H1 (cell line): Measurements from ENCODE around the gene PRSS53. TPM values are rescaled to one million over a fixed set of nuclear protein-coding genes. Genes with fewer than 3 reads are reported as not detected.

ENCODE experiments used
- CTCF ChIA-PET: fragments of 300-600 bp; sonication (Branson Sonifier 250); formaldehyde crosslinking; loops from one replicate; lab custom pipeline; 2021; ENCODE audit not compliant: partially characterized antibody; lab: Charles Lee
- POLR2A ChIA-PET: fragments of 300-600 bp; sonication (Branson Sonifier 250); formaldehyde crosslinking; loops from one replicate; lab custom pipeline; 2021; ENCODE audit warnings: inconsistent platforms; ENCODE audit not compliant: partially characterized antibody; lab: Charles Lee
- DNase-seq, 2 experiments: peaks; one replicate each; pipeline versions ENCODE4 v3.0.0 to v3.0.0-alpha.2; 2010 to 2022; ENCODE audit warnings: low spot score in 2 of 2, low read depth in 1 of 2, mixed read lengths in 1 of 2
- FAIRE-seq: peaks from 2 replicates; lab custom pipeline; 2011; peaks lifted over from hg19 to GRCh38; lab: Jason Lieb, UNC
- H2AFZ ChIP-seq: 2 replicates; pipeline ENCODE4 v1.8.1; 2012; ENCODE audit warnings: low read length, inconsistent platforms
- H2AK5ac ChIP-seq: 2 replicates; pipeline ENCODE4 v1.6.1; 2013; ENCODE audit warnings: low read depth, low read length
- H2BK120ac ChIP-seq: replicated peaks from 2 replicates; pipeline ENCODE3; 2013; ENCODE audit warnings: low read depth, low read length, inconsistent platforms
- H2BK12ac ChIP-seq: 2 replicates; pipeline ENCODE4 v1.6.1; 2013; ENCODE audit warnings: low read depth, low read length
- H2BK15ac ChIP-seq: 2 replicates; pipeline ENCODE4 v1.6.1; 2013; ENCODE audit warnings: low read length
- H2BK20ac ChIP-seq: 2 replicates; pipeline ENCODE4 v1.6.1; 2013; ENCODE audit warnings: low read length
- H2BK5ac ChIP-seq: 2 replicates; pipeline ENCODE4 v1.6.1; 2013; ENCODE audit warnings: low read depth, low read length
- H3K14ac ChIP-seq: 2 replicates; pipeline ENCODE4 v1.6.1; 2013; ENCODE audit warnings: inconsistent platforms; ENCODE audit not compliant: insufficient read length
- H3K18ac ChIP-seq: 2 replicates; pipeline ENCODE4 v1.6.1; 2013; ENCODE audit warnings: low read length; ENCODE audit errors: extremely low read depth
- H3K23ac ChIP-seq: 2 replicates; pipeline ENCODE4 v1.6.1; 2013; ENCODE audit warnings: inconsistent platforms; ENCODE audit not compliant: insufficient read length
- H3K23me2 ChIP-seq: 2 replicates; pipeline ENCODE4 v1.6.1; 2013; ENCODE audit warnings: low read depth, low read length
- H3K27ac ChIP-seq: 2 replicates; pipeline ENCODE4 v1.6.1; 2011; ENCODE audit warnings: low read depth, low read length, inconsistent platforms
- H3K27me3 ChIP-seq, 4 experiments: replicated peaks in 1 of 4; 1 replicate in 1 of 4; 2 replicates in 3 of 4; pipeline versions ENCODE4 v1.6.1 to v1.8.1; 2011 to 2013; ENCODE audit warnings: low read length in 3 of 4, mild to moderate bottlenecking in 3 of 4, inconsistent platforms in 2 of 4, mixed read lengths in 2 of 4, moderate library complexity in 1 of 4; ENCODE audit not compliant: control insufficient read depth in 3 of 4, insufficient read depth in 3 of 4; ENCODE audit errors: extremely low read depth in 1 of 4
- H3K36me3 ChIP-seq, 4 experiments: 2 replicates each; pipeline versions ENCODE4 v1.6.1 to v1.8.1; 2011 to 2013; ENCODE audit warnings: mild to moderate bottlenecking in 4 of 4, low read length in 3 of 4, moderate library complexity in 2 of 4, control low read depth in 1 of 4, inconsistent platforms in 1 of 4; ENCODE audit not compliant: insufficient read depth in 4 of 4, control insufficient read depth in 2 of 4
- H3K4ac ChIP-seq: replicated peaks from 2 replicates; pipeline ENCODE3; 2013; ENCODE audit warnings: low read length, low read depth, mixed read lengths, inconsistent platforms; ENCODE audit not compliant: insufficient read length
- H3K4me1 ChIP-seq, 4 experiments: replicated peaks in 1 of 4; 1 replicate in 1 of 4; 2 replicates in 3 of 4; pipeline versions ENCODE4 v1.6.1 to v1.8.1; 2011 to 2013; ENCODE audit warnings: low read length in 3 of 4, inconsistent platforms in 2 of 4, mixed read lengths in 1 of 4; ENCODE audit not compliant: insufficient read depth in 4 of 4, control insufficient read depth in 3 of 4
- H3K4me2 ChIP-seq, 2 experiments: 2 replicates each; pipeline versions ENCODE4 v1.6.1 to v1.8.1; 2011 to 2013; ENCODE audit warnings: low read depth in 2 of 2, low read length in 2 of 2, control low read depth in 1 of 2, inconsistent platforms in 1 of 2, mild to moderate bottlenecking in 1 of 2; ENCODE audit not compliant: insufficient read depth in 1 of 2
- H3K4me3 ChIP-seq, 4 experiments: fragments of 200-600, 300-600 bp in 1 of 4; sonication (generic), shearing (Covaris generic), sonication (Bioruptor Twin) in 1 of 4; 2 replicates each; pipeline versions ENCODE4 v1.5.1 to v1.8.1; 2011 to 2016; ENCODE audit warnings: low read length in 4 of 4, low read depth in 3 of 4, control low read depth in 2 of 4, inconsistent platforms in 2 of 4, mild to moderate bottlenecking in 2 of 4, mixed read lengths in 1 of 4, moderate library complexity in 1 of 4; ENCODE audit not compliant: insufficient read depth in 2 of 4; ENCODE audit errors: extremely low read depth in 1 of 4
- H3K56ac ChIP-seq: replicated peaks from 2 replicates; pipeline ENCODE3; 2013; ENCODE audit warnings: low read depth, mild to moderate bottlenecking, mixed read lengths, low read length, inconsistent platforms; ENCODE audit not compliant: insufficient read length
- H3K79me1 ChIP-seq: 2 replicates; pipeline ENCODE4 v1.6.1; 2013; ENCODE audit warnings: low read depth, low read length, control low read depth
- H3K79me2 ChIP-seq, 2 experiments: 2 replicates each; pipeline versions ENCODE4 v1.6.1 to v1.8.1; 2012 to 2013; ENCODE audit warnings: low read length in 2 of 2, mild to moderate bottlenecking in 2 of 2, inconsistent platforms in 1 of 2; ENCODE audit not compliant: insufficient read depth in 2 of 2, control insufficient read depth in 1 of 2
- H3K9ac ChIP-seq, 4 experiments: replicated peaks in 1 of 4; 1 replicate in 1 of 4; 2 replicates in 3 of 4; pipeline versions ENCODE4 v1.6.1 to v1.8.1; 2011 to 2013; ENCODE audit warnings: low read depth in 3 of 4, low read length in 3 of 4, control low read depth in 2 of 4, mild to moderate bottlenecking in 2 of 4, moderate library complexity in 2 of 4, inconsistent platforms in 1 of 4; ENCODE audit errors: extremely low read depth in 1 of 4
- H3K9me3 ChIP-seq, 2 experiments: 2 replicates each; pipeline versions ENCODE4 v1.6.1 to v1.8.1; 2012 to 2013; ENCODE audit warnings: mild to moderate bottlenecking in 2 of 2, moderate library complexity in 2 of 2, control low read depth in 1 of 2, inconsistent platforms in 1 of 2, low read depth in 1 of 2, low read length in 1 of 2, mixed read lengths in 1 of 2; ENCODE audit not compliant: insufficient read depth in 2 of 2
- H4K20me1 ChIP-seq, 2 experiments: replicated peaks in 1 of 2; 2 replicates each; pipeline versions ENCODE3 to v1.8.1; 2011 to 2013; ENCODE audit warnings: inconsistent platforms in 2 of 2, low read length in 2 of 2, mild to moderate bottlenecking in 1 of 2; ENCODE audit not compliant: insufficient read depth in 2 of 2, control insufficient read depth in 1 of 2
- H4K5ac ChIP-seq: 2 replicates; pipeline ENCODE4 v1.6.1; 2013; ENCODE audit warnings: low read length, low read depth, mixed read lengths, inconsistent platforms; ENCODE audit not compliant: insufficient read length
- H4K8ac ChIP-seq: 2 replicates; pipeline ENCODE4 v1.8.0; 2013; ENCODE audit warnings: mild to moderate bottlenecking, moderate library complexity, low read length, inconsistent platforms; ENCODE audit not compliant: insufficient read depth; ENCODE audit errors: extremely low read depth
- H4K91ac ChIP-seq: replicated peaks from 2 replicates; pipeline ENCODE3; 2013; ENCODE audit warnings: low read length, mixed read lengths, inconsistent platforms; ENCODE audit not compliant: insufficient read length
- CEBPB ChIP-seq: IDR thresholded peaks from 2 replicates; pipeline ENCODE4 v1.6.1; 2012; ENCODE audit warnings: low read depth, low read length
- KDM4A ChIP-seq: IDR thresholded peaks from one replicate; pipeline ENCODE4 v1.7.1; 2012; ENCODE audit warnings: low read depth, mild to moderate bottlenecking, moderate library complexity, low read length, inconsistent platforms; ENCODE audit not compliant: severe bottlenecking
- NRF1 ChIP-seq: IDR thresholded peaks from 2 replicates; pipeline ENCODE4 v1.6.1; 2011; ENCODE audit warnings: mild to moderate bottlenecking, low read depth, low read length, improper control_type of control experiment
- SIRT6 ChIP-seq: IDR thresholded peaks from one replicate; pipeline ENCODE4 v1.7.1; 2012; ENCODE audit warnings: low read length, inconsistent platforms
- SP2 ChIP-seq: IDR thresholded peaks from 2 replicates; pipeline ENCODE4 v1.6.1; 2012; ENCODE audit warnings: mild to moderate bottlenecking, low read length, inconsistent platforms
- TAF7 ChIP-seq: optimal IDR thresholded peaks from 2 replicates; pipeline ENCODE3; 2011; ENCODE audit warnings: low read depth, mild to moderate bottlenecking, inconsistent platforms, low read length, moderate library complexity, borderline replicate concordance
- USF2 ChIP-seq: IDR thresholded peaks from 2 replicates; pipeline ENCODE4 v1.6.1; 2011; ENCODE audit warnings: low read length, improper control_type of control experiment
- WGBS, 2 experiments: shearing (Covaris generic) in 1 of 2; methylation state at CpG; one replicate each; pipeline versions ENCODE4 v1.1.6 to v1.1.7; 2013 to 2015; ENCODE audit warnings: low lambda C conversion rate in 2 of 2, mixed read lengths in 2 of 2, inconsistent platforms in 1 of 2, low coverage in 1 of 2, missing lambda C conversion rate in 1 of 2; ENCODE audit not compliant: insufficient replicate concordance in 2 of 2, insufficient coverage in 1 of 2, insufficient read length in 1 of 2; ENCODE audit errors: extremely low coverage in 1 of 2, missing lambda C conversion rate in 1 of 2; 5-methylcytosine and 5-hydroxymethylcytosine counted together
- polyA plus RNA-seq, 7 experiments: library from polyadenylated mRNA; depleted of rRNA in 3 of 7; stranded (reverse) in 5 of 7; unstranded in 2 of 7; fragments of >200 nt in 5 of 7; fragments of 200-250 nt in 2 of 7; gene quantifications; 1 replicate in 5 of 7; 2 replicates in 1 of 7; 4 replicates in 1 of 7; pipeline versions ENCODE4 v1.2.1 to v1.2.3, GENCODE V29; 2011 to 2013; ENCODE audit warnings: missing spikeins in 2 of 7, mixed read lengths in 2 of 7
- total RNA-seq: library from RNA; stranded (reverse); fragmentation: NEBNext Ultra II Directional; extraction: Animal tissue kit (Norgen Biotek cat#: 25700); gene quantifications from 2 replicates; pipeline ENCODE4 v1.2.1, GENCODE V29; 2021
- TF ChIP-seq, protein P1 (sequence below): IDR thresholded peaks from 2 replicates; pipeline ENCODE4 v1.6.1; 2012; ENCODE audit warnings: low read length, inconsistent platforms

Gene PRSS53
- total and polyA plus RNA-seq, 2 of the 8 experiments (the other 6 are each of a cell fraction or from before 2014, with no cell fraction given), result 1.7 to 2.6 TPM

- H4K20me1 ChIP-seq, result no peaks in the 10 kb centered on the region
- H3K9ac ChIP-seq, result no peak overlapping the region
- no peaks in the 10 kb centered on the region for H3K9me3 ChIP-seq
- H3K27ac ChIP-seq, result no peak overlapping the region
- H2AK5ac ChIP-seq, result no peak overlapping the region
- H3K18ac ChIP-seq, result no peak overlapping the region
- DNase-seq (no peak), FAIRE-seq (no peak)
- H3K36me3 ChIP-seq, result peaks cover 2 to 15% (median 10%) of the 10 kb centered on the region in 4 experiments; a peak in 5 of 8 replicates
- H3K4me3 ChIP-seq, result no peak overlapping the region
- no peaks in the 10 kb centered on the region for H3K79me2 ChIP-seq
- no peak overlapping the region for H2BK15ac ChIP-seq
- H3K56ac ChIP-seq, result no peak overlapping the region
- H2BK5ac ChIP-seq, result no peak overlapping the region
- H3K14ac ChIP-seq, result no peak overlapping the region
- H3K23ac ChIP-seq, result no peak overlapping the region
- H2BK20ac ChIP-seq, result no peak overlapping the region
- no peaks in the 10 kb centered on the region; the same call in 1 of the 2 replicates for H3K79me1 ChIP-seq
- no peak overlapping the region for H2BK12ac ChIP-seq
- no peak overlapping the region for H4K5ac ChIP-seq
- CTCF ChIA-PET, result interaction anchor here (0.9 to 1.8 kb wide), 2 partner anchors 14 to 24 kb away, joined by 3 read pairs; no protein-coding TSS in a partner anchor
- POLR2A ChIA-PET, result interaction anchor here (0.6 to 29.9 kb wide), 2 partner anchors 30 to 59 kb away, joined by 3 to 713 read pairs; partner anchors contain the start of genes PRSS36 and PRSS8
- H3K4ac ChIP-seq, result no peak overlapping the region
- H2AFZ ChIP-seq, result no peak overlapping the region
- WGBS, 2 experiments, result 94% methylated on average over 28 of the region's 28 CpGs; no CpG with 5 or more reads in 1 of the 2 experiments
- H3K4me2 ChIP-seq, result no peak overlapping the region; a peak in 1 of 4 replicates
- no peak overlapping the region for H2BK120ac ChIP-seq
- H4K8ac ChIP-seq, result no peak overlapping the region
- H3K23me2 ChIP-seq, result peaks cover 8% of the 10 kb centered on the region
- no peaks in the 10 kb centered on the region for H3K27me3 ChIP-seq
- no peak overlapping the region for H4K91ac ChIP-seq
- peaks cover 0 to 5% (median 2%) of the 10 kb centered on the region in 4 experiments; a peak in 1 of 7 replicates for H3K4me1 ChIP-seq
- TF ChIP-seq TAF7 (no peak), SIRT6 (no peak), USF2 (no peak), SP2 (no peak), CEBPB (no peak), NRF1 (no peak), KDM4A (no peak)
- TF ChIP-seq, protein P1, sequence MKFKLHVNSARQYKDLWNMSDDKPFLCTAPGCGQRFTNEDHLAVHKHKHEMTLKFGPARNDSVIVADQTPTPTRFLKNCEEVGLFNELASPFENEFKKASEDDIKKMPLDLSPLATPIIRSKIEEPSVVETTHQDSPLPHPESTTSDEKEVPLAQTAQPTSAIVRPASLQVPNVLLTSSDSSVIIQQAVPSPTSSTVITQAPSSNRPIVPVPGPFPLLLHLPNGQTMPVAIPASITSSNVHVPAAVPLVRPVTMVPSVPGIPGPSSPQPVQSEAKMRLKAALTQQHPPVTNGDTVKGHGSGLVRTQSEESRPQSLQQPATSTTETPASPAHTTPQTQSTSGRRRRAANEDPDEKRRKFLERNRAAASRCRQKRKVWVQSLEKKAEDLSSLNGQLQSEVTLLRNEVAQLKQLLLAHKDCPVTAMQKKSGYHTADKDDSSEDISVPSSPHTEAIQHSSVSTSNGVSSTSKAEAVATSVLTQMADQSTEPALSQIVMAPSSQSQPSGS, result no peak
Observed at GRCh38 chr16:31106509-31107464, 18.0 kb upstream of the PRSS53 start.
